ENCODE measurements around the gene PLAU.

DNA sequence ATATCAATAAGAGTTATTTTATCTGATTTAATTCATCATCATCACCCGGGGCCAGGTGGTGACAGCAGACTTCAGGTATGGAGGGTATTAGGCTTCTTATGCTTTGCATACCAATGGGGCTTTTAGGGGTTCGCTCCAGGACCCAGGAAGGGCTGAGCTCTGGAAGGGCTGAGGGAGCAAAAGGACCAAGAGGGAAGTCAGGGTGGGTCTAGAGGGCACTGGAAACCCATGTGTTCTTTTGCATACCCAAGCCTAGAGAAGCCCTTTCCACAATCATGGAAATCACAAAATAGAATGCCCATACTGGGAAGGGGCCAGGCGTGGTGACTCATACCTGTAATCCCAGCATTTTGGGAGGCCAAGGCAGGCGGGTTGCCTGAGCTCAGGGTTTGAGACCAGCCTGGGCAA, 56.1 kb downstream of the PLAU start:
- TF ChIP-seq TARDBP (IDR thresholded peaks at IDR 0.05) (no peak), ARNT (IDR thresholded peaks at IDR 0.05) (no peak), FOXM1 (IDR thresholded peaks at IDR 0.05; ENCODE audit: borderline replicate concordance) (no peak), SUZ12 (IDR thresholded peaks at IDR 0.05) (no peak), FOXA1 (IDR thresholded peaks at IDR 0.05) (no peak), SP1 (IDR thresholded peaks at IDR 0.05) (no peak), BHLHE40 (IDR thresholded peaks at IDR 0.05; ENCODE audit: borderline replicate concordance) (no peak), NFRKB (IDR thresholded peaks at IDR 0.05) (no peak), HDGF (IDR thresholded peaks at IDR 0.05; ENCODE audit: borderline replicate concordance) (no peak), ZNF384 (IDR thresholded peaks at IDR 0.05) (no peak), FOXK2 (IDR thresholded peaks at IDR 0.05) (no peak), ELF4 (IDR thresholded peaks at IDR 0.05) (no peak)
- TF ChIP-seq, protein P1, sequence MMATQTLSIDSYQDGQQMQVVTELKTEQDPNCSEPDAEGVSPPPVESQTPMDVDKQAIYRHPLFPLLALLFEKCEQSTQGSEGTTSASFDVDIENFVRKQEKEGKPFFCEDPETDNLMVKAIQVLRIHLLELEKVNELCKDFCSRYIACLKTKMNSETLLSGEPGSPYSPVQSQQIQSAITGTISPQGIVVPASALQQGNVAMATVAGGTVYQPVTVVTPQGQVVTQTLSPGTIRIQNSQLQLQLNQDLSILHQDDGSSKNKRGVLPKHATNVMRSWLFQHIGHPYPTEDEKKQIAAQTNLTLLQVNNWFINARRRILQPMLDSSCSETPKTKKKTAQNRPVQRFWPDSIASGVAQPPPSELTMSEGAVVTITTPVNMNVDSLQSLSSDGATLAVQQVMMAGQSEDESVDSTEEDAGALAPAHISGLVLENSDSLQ (IDR thresholded peaks at IDR 0.05): no peak

Measured in HEK293T (cell line).